A549 (cell line): Measurements from ENCODE around the gene TBC1D2B. TPM values are rescaled to one million over a fixed set of nuclear protein-coding genes. Genes with fewer than 3 reads are reported as not detected.

ENCODE experiments used
- ATAC-seq, 2 experiments: fragments of 200-7000 bp in 1 of 2; fragments of >200 bp in 1 of 2; cut with Nextera tagmentation in 1 of 2; cut with Tn5 transposase in 1 of 2; 3 replicates each; pipeline versions ENCODE4 v1.8.0 to v1.9.1; 2018 to 2020; ENCODE audit warnings: mild to moderate bottlenecking in 1 of 2, moderate library complexity in 1 of 2
- CTCF ChIA-PET: fragments of 300-600 bp; sonication (Branson Sonifier 250); formaldehyde crosslinking; extraction: SDS; loops from one replicate; lab custom pipeline; 2021; ENCODE audit warnings: antibody characterized with exemption, inconsistent platforms; lab: Yijun Ruan, JAX
- POLR2A ChIA-PET: fragments of 350-600 bp; formaldehyde crosslinking; extraction: SDS; loops from one replicate; lab custom pipeline; 2021; ENCODE audit warnings: antibody characterized with exemption, inconsistent platforms; lab: Yijun Ruan, JAX
- DNase-seq, 2 experiments: peaks; one replicate each; pipeline versions ENCODE4 v3.0.0 to v3.0.0-alpha.2; 2011 to 2016; ENCODE audit warnings: low read depth in 1 of 2, low spot score in 1 of 2
- FAIRE-seq: peaks from 2 replicates; lab custom pipeline; 2011; peaks lifted over from hg19 to GRCh38; lab: Jason Lieb, UNC
- H3K27ac ChIP-seq, 2 experiments: fragments of >200 bp; sonication (Bioruptor Twin); formaldehyde crosslinking; 3 replicates each; pipeline ENCODE4 v1.5.1; 2016 to 2017
- H3K4me1 ChIP-seq: fragments of >200 bp; sonication (Bioruptor Twin); formaldehyde crosslinking; 3 replicates; pipeline ENCODE4 v1.6.1; 2016
- H3K4me2 ChIP-seq: fragments of >200 bp; sonication (Bioruptor Twin); formaldehyde crosslinking; 3 replicates; pipeline ENCODE4 v1.6.1; 2016
- H3K4me3 ChIP-seq: fragments of >200 bp; sonication (Bioruptor Twin); formaldehyde crosslinking; 3 replicates; pipeline ENCODE4 v1.5.1; 2016
- H3K9me3 ChIP-seq: fragments of >200 bp; sonication (Bioruptor Twin); formaldehyde crosslinking; 3 replicates; pipeline ENCODE4 v1.6.1; 2016
- CBX2 ChIP-seq: fragments of 200-600 bp; sonication (generic); IDR thresholded peaks from 2 replicates; pipeline ENCODE4 v1.6.1; 2016; ENCODE audit warnings: low read depth, mild to moderate bottlenecking, borderline replicate concordance
- CBX8 ChIP-seq: fragments of 200-600 bp; sonication (generic); IDR thresholded peaks from 2 replicates; pipeline ENCODE4 v1.6.1; 2016
- CHD4 ChIP-seq: fragments of 200-600 bp; sonication (generic); IDR thresholded peaks from 2 replicates; pipeline ENCODE4 v1.6.1; 2016; ENCODE audit warnings: antibody characterized with exemption, mild to moderate bottlenecking, borderline replicate concordance
- FOSL2 ChIP-seq, 2 experiments: fragments of 450-650 bp in 1 of 2; fragments of >200 bp in 1 of 2; sonication (Bioruptor Twin) in 1 of 2; formaldehyde crosslinking; IDR thresholded peaks; 2 replicates each; pipeline versions ENCODE4 v1.5.0 to v1.6.1; 2016 to 2020; ENCODE audit warnings: mild to moderate bottlenecking in 1 of 2, moderate library complexity in 1 of 2
- GATA3 ChIP-seq: IDR thresholded peaks from 2 replicates; pipeline ENCODE4 v1.6.1; 2012; ENCODE audit warnings: borderline replicate concordance
- HDAC2 ChIP-seq: fragments of 200-600 bp; sonication (generic); IDR thresholded peaks from 2 replicates; pipeline ENCODE4 v1.6.1; 2016
- HOXB5 ChIP-seq: fragments of 250-450 bp; sonication (Bioruptor Pico); IDR thresholded peaks from 2 replicates; pipeline ENCODE4 v1.5.0; 2020; ENCODE audit warnings: mild to moderate bottlenecking, moderate library complexity
- RARB ChIP-seq: fragments of 250-450 bp; sonication (Bioruptor Pico); IDR thresholded peaks from 2 replicates; pipeline ENCODE4 v1.8.0; 2021; ENCODE audit warnings: mild to moderate bottlenecking, moderate library complexity
- REST ChIP-seq: fragments of 200-600 bp; sonication (generic); IDR thresholded peaks from 2 replicates; pipeline ENCODE4 v1.6.1; 2016; ENCODE audit warnings: antibody characterized with exemption, mild to moderate bottlenecking, moderate library complexity
- RFX5 ChIP-seq: fragments of 450-650 bp; IDR thresholded peaks from 2 replicates; pipeline ENCODE4 v1.7.1; 2014; ENCODE audit warnings: antibody characterized with exemption, mild to moderate bottlenecking, moderate library complexity
- SMC3 ChIP-seq: fragments of >200 bp; sonication (Bioruptor Twin); formaldehyde crosslinking; IDR thresholded peaks from 3 replicates; pipeline ENCODE4 v1.6.1; 2018; ENCODE audit warnings: inconsistent platforms
- SREBF2 ChIP-seq: fragments of 450-650 bp; IDR thresholded peaks from 2 replicates; pipeline ENCODE4 v1.6.1; 2014; ENCODE audit warnings: mild to moderate bottlenecking, moderate library complexity
- TFCP2L1 ChIP-seq: fragments of 250-450 bp; sonication (Bioruptor Pico); IDR thresholded peaks from 2 replicates; pipeline ENCODE4 v1.5.0; 2021; ENCODE audit warnings: mild to moderate bottlenecking
- ZNF302 ChIP-seq: fragments of 250-450 bp; sonication (Bioruptor Pico); IDR thresholded peaks from 2 replicates; pipeline ENCODE4 v1.9.0; 2021; ENCODE audit warnings: inconsistent platforms, mild to moderate bottlenecking, moderate library complexity
- WGBS: methylation state at CpG from one replicate; pipeline ENCODE4 v1.1.6; 2017; ENCODE audit errors: missing lambda C conversion rate; 5-methylcytosine and 5-hydroxymethylcytosine counted together
- polyA plus RNA-seq, 4 experiments: library from polyadenylated mRNA; depleted of rRNA in 3 of 4; stranded (reverse); fragments of >200 nt; fragmentation: RNase III in 1 of 4; extraction: RNeasy Plus Mini Kit Qiagen cat#74134 plus additional on column Dnase treatment in 1 of 4; gene quantifications; 2 replicates in 3 of 4; 3 replicates in 1 of 4; pipeline ENCODE4 v1.2.3, GENCODE V29; 2011 to 2017
- TF ChIP-seq, protein P1 (sequence below): fragments of 150-350 bp; IDR thresholded peaks from 2 replicates; pipeline ENCODE4 v1.6.1; 2014; ENCODE audit warnings: low read depth, mild to moderate bottlenecking, low read length
- TF ChIP-seq, protein P2 (sequence below): IDR thresholded peaks from 2 replicates; pipeline ENCODE4 v1.6.1; 2012

The TBC1D2B gene
- polyA plus RNA-seq, 2 of the 4 experiments (the other 2 are of a cell fraction), result 13.6 to 13.9 TPM

- H3K27ac ChIP-seq, result no peak overlapping the region
- no peak overlapping the region for H3K4me3 ChIP-seq
- no peak for TF ChIP-seq HOXB5 (CRISPR knock-in tag)
- TF ChIP-seq CBX8, result no peak
- no peak for TF ChIP-seq CHD4
- no peak for TF ChIP-seq REST
- TF ChIP-seq RFX5, result no peak
- TF ChIP-seq SMC3, result no peak
- TF ChIP-seq RARB (CRISPR knock-in tag), result no peak
- no peak for TF ChIP-seq HDAC2
- TF ChIP-seq CBX2, result no peak
- TF ChIP-seq, protein P1, sequence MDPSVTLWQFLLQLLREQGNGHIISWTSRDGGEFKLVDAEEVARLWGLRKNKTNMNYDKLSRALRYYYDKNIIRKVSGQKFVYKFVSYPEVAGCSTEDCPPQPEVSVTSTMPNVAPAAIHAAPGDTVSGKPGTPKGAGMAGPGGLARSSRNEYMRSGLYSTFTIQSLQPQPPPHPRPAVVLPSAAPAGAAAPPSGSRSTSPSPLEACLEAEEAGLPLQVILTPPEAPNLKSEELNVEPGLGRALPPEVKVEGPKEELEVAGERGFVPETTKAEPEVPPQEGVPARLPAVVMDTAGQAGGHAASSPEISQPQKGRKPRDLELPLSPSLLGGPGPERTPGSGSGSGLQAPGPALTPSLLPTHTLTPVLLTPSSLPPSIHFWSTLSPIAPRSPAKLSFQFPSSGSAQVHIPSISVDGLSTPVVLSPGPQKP, result no peak
- TF ChIP-seq SREBF2, result no peak
- TF ChIP-seq FOSL2 (IDR thresholded peaks at IDR 0.05), result no peak
- no peak for TF ChIP-seq FOSL2 (CRISPR knock-in tag; IDR thresholded peaks at IDR 0.05)
- H3K9me3 ChIP-seq, result no peaks in the 10 kb centered on the region
- DNase-seq (no peak), ATAC-seq (no peak), FAIRE-seq (no peak)
- peaks cover 12% of the 10 kb centered on the region for H3K4me1 ChIP-seq
- POLR2A ChIA-PET, result no interaction called here
- CTCF ChIA-PET, result interaction anchor here (0.9 to 2.5 kb wide), 6 partner anchors 11 to 81 kb away, joined by 3 to 5 read pairs (median 4); no protein-coding TSS in a partner anchor
- no peak overlapping the region for H3K4me2 ChIP-seq
- 87% methylated on average over 8 of the region's 8 CpGs for WGBS
Observed at GRCh38 chr15:78047761-78048627, 29.5 kb downstream of the TBC1D2B start.

DNA sequence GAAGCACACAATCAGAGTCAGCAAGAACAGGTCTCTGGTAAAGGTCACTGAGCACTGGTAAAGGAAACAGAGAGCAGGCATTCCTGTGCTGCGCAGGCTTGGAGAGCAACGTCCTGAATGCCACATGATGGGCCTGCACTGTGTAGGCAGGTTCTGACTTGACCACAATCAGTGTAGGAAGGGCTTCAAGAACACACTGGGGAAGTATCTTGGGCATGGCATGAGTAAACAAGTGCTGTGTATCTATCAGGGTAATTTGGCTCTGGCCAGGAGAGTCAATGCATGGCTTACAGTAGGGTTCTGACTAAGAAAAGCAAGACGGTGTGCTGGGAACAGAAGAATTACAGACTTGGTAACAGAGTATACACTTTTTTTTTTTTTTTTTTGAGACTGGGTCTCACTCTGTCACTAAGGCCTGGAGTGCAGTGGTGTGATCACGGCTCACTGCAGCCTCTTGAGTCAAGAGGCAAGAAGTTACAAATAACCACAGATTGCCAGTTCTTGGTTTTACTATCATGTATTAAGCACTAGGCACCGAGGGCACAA is 30.6 kb downstream of the TBC1D2B start:
- POLR2A ChIA-PET, result no interaction called here
- Histone ChIP-seq H3K27ac (no peak overlapping the region), H3K9me3 (no peaks in the 10 kb centered on the region), H3K4me3 (no peak overlapping the region), H3K4me2 (no peak overlapping the region)
- FAIRE-seq (no peak), DNase-seq (no peak)
- TF ChIP-seq TFCP2L1 (CRISPR knock-in tag) (no peak), ZNF302 (CRISPR knock-in tag) (no peak), GATA3 (no peak), RFX5 (no peak)
- TF ChIP-seq, protein P2, sequence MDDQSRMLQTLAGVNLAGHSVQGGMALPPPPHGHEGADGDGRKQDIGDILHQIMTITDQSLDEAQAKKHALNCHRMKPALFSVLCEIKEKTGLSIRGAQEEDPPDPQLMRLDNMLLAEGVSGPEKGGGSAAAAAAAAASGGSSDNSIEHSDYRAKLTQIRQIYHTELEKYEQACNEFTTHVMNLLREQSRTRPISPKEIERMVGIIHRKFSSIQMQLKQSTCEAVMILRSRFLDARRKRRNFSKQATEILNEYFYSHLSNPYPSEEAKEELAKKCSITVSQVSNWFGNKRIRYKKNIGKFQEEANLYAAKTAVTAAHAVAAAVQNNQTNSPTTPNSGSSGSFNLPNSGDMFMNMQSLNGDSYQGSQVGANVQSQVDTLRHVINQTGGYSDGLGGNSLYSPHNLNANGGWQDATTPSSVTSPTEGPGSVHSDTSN, result no peak
- TF ChIP-seq, all 56 proteins: peak for 0
- WGBS, result 90% methylated on average over 5 of the region's 5 CpGs
- no peak; a peak in 1 of 6 replicates for ATAC-seq
- CTCF ChIA-PET, result interaction anchor here (1.1 to 2.5 kb wide), 4 partner anchors 11 to 62 kb away, joined by 3 to 5 read pairs (median 5); no protein-coding TSS in a partner anchor
- H3K4me1 ChIP-seq, result peaks cover 5% of the 10 kb centered on the region
